GM10266 (cell line): ENCODE results near the gene MRM1.

Source experiments
- DNase-seq: peaks from one replicate; pipeline ENCODE4 v3.0.0; 2012; ENCODE audit errors: extremely low spot score
- TF ChIP-seq, protein P1 (sequence below): IDR thresholded peaks from 2 replicates; pipeline ENCODE4 v1.5.1; 2012; ENCODE audit warnings: mild to moderate bottlenecking, low read depth; ENCODE audit not compliant: control insufficient read depth, insufficient read depth; ENCODE audit errors: missing control alignments

The MRM1 gene

DNA sequence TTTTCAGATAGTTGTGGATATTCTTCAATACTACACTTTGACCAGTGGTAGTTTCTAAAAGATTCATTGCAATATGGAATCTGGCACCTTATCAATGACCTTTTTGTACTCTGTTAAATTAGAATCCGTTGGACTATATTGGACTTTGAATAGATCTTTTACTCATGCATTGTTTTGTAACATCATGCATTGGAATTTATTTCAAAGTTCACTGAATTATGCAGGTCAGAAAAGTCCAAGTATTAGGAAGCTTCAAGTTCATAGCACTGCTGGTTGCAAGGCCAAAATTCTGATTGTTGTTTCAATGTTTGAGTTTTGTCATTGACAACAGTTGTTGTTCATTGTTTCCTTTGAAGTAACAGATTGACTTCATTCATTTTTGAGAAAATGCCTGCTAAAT lies 17.6 kb upstream of the MRM1 start:
- TF ChIP-seq, protein P1, sequence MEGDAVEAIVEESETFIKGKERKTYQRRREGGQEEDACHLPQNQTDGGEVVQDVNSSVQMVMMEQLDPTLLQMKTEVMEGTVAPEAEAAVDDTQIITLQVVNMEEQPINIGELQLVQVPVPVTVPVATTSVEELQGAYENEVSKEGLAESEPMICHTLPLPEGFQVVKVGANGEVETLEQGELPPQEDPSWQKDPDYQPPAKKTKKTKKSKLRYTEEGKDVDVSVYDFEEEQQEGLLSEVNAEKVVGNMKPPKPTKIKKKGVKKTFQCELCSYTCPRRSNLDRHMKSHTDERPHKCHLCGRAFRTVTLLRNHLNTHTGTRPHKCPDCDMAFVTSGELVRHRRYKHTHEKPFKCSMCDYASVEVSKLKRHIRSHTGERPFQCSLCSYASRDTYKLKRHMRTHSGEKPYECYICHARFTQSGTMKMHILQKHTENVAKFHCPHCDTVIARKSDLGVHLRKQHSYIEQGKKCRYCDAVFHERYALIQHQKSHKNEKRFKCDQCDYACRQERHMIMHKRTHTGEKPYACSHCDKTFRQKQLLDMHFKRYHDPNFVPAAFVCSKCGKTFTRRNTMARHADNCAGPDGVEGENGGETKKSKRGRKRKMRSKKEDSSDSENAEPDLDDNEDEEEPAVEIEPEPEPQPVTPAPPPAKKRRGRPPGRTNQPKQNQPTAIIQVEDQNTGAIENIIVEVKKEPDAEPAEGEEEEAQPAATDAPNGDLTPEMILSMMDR = no peak
- DNase-seq = no peak

DNA sequence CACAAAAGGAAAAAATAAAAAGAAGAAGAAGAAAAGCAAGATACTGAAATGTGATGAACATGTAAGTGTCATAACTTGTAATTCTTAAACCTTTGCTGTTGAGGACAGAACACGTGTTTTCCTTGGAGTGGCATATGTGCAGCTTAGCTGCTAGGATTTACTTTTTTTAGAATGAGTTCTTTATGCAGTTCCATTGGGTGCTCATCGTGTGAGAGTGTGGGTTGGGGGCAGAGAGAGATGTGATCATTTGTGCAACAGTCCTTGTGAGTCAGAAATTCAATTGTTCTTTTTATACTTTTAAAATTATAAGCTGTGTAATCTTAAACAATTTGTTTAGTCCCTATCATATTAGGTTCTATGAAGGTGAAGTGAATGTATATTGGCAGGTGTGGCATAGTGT lies 15.2 kb upstream of the MRM1 start:
- DNase-seq = no peak
- TF ChIP-seq, protein P1 = no peak

DNA sequence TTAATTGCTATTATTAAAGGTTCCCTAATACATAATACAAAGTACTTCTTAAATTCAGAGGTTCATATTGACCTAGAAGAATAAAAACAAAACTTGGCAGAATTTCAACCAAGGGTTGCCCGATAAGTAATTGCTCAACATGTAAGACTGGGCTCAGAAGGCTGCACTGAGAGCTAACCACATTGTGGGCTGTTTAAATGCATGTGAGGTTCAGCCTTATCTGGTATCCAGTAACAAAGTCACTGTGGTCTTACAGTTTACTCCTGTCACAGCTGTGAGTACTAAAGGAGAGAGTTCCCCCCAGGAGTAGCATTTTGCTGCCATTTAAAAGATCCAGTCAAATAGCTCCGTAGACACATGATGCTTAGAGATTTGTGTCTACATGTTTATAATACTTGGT lies 11.3 kb upstream of the MRM1 start:
- DNase-seq = no peak
- TF ChIP-seq, protein P1 = no peak

DNA sequence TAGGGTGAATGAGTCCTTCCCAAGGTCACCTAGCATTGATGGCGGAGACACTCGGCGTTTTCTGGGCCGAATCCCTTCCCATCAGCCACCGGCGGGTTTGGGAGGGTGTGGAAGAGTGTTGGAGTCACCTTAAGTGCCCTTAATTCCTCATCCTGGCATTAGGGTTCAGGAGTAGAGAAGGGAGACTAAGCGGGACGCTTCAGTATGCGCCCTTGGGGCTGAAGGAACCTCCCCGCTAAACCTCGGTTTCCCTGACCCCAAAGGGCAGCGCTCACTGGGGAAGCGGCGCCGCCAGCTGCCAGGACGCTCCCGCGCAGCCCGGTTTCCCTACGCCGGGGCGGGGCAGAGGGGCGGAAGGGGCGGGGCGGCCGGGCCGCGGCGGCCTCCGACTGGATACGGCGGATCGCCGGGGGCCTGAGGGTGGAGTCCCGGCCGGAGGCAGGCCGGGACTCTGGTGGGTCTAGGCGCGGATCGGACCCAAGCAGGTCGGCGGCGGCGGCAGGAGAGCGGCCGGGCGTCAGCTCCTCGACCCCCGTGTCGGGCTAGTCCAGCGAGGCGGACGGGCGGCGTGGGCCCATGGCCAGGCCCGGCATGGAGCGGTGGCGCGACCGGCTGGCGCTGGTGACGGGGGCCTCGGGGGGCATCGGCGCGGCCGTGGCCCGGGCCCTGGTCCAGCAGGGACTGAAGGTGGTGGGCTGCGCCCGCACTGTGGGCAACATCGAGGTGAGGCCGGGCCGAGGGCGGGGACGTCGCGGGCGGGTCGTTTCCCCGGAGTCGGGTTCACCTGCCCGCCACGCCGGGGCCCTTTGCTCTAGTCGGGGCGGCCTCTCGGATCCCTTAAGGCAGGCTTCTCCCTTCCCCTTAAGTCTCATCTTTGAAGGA lies 9.7 kb upstream of the MRM1 start, which contains the start of gene DHRS11:
Gene DHRS11 (plus strand): TSS at position 446 of the 882 bp plus-strand sequence. CDS start 131 bp downstream, at position 577.
- peak; percentile 96 for DNase-seq
- TF ChIP-seq, protein P1 = peak; percentile 42

DNA sequence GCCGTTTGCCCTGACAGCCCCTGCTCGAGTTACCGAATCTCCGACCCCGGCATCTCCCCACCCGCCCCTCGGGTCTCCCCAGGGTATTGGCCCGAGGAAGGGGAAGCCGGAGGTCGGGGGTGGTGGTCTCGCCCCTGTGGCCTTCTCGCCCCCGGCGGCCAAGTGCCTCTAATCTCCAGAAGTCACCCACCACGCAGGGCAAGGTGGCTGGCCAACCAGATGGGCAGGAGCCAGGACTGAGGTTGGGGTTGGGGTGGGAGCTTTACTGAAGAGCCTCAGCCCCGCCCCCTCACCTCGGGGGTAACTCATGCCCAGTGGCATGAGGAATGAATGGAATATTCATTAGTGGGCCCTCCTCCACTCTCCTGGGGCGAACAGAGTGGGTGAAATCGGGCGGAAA lies 9.1 kb upstream of the MRM1 start:
- DNase-seq = no peak
- TF ChIP-seq, protein P1 = no peak

DNA sequence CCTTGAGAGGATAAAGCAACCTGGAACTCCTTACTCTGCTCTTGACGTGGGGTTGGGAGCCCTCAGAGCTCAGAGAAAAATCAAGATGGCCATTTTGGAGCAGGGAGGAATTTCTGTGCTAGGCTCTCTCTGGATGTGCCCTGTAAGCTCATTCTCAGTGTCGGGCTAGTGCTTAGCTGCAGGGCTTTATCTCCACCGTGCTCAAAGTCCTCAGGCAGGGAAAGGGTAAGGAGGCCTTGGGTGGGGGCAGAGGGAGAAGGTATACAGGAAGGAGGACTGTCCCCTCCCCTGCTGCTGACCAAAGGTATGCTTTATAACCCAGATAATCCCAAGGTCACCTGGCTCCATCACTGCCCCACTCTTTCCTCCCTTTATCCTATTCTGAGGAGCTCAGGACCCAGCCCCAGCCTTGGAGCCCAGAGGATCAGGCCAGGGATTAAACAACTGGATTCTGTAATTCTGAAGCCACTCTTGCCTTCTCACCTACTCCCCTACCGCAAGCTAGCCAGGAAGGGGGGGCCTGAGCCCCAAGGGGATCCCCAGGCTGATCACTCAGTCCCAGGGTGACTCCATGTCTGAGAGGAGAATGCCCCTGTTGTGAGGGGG lies 8.6 kb upstream of the MRM1 start:
- DNase-seq = peak; percentile 48
- TF ChIP-seq, protein P1 = no peak
